Inflammatory macrophage (primary cell): ENCODE data around the gene C2CD4D.
A peak's percentile ranks its signal among the peaks of the same experiment; 100 is the strongest.

Experiments used
- DNase-seq, 2 donors: peaks; one replicate each; pipeline ENCODE4 v3.0.0-alpha.2; 2020 to 2022

C2CD4D gene

DNA sequence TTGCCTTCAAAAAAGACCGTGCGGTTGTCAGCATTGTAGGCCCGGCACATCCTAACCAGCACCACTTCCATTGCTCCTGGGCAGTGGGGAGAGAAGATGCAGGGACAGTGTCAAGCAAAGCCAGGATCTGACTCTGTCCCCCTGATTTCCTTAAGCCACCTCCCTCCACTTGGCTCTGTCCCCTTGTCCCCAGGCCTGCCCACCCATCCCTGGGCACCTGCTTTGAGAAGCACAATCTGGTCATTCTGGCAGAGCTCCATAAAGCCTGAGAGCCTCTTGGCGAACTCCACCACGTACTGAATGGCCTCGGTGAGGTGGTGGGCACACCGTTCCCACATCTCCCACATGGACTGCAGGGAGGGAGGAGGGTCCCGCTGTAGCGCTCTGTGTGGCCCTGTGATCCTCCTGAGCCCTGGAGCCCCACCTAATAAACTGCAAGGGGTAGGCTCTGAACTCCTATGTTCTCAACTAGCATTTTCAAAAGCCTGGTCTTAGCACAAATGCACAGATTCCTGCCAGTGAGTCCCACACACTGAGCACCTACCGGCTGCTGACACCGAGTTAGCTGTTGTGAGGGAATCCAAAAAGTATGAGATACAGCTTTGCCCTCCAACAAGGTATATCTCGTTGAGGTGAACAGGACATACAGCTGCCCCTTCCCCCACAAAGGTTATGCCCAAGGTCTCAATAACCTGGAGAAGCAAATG, 26.2 kb downstream of the C2CD4D start:
- no peak for DNase-seq

DNA sequence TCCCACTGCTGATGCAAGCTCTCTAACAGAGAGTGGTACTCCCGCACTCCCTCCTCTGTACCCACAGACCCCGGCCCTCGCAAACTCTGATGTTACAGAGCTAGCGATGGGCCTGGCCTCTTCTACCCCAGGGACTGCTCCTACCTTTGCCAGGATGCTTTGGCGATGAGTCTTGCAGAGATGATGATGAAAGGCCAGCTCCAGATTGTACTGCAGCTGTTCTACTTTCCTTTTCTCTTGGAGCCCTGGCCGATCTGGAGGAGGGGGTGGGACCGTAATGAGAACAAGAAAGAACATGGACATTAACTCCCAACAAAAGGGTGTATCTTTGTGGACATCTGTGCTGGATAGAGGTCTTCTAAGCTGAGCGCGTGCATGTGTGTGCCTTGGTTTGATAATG, 28.4 kb downstream of the C2CD4D start:
- no peak for DNase-seq

DNA sequence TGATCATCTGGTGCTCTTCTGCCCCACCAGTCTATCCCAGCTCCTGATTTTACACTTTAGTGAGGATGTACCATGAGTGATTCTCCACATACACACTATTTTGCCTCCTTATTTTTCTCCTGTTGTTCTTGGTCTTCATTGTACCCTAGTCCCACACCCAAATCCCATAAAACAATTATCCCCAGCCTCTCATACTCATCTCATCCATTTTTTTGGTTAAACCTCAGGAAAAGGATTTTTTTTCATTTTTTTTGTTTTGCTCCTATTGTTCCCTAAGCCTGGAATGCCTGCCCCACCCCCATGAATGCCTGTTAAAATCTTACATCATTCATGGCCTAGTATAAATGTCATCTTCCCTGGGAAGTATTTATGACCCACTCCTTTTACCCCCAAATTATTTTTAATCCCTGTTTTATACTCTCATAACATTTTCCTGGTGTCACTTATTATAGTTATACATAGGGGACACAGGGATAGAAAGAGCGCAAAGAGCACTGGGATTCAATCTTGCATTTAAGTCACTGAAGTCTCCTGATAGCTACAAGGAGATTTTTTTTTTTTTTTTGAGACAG, 29.5 kb downstream of the C2CD4D start:
- no peak for DNase-seq

DNA sequence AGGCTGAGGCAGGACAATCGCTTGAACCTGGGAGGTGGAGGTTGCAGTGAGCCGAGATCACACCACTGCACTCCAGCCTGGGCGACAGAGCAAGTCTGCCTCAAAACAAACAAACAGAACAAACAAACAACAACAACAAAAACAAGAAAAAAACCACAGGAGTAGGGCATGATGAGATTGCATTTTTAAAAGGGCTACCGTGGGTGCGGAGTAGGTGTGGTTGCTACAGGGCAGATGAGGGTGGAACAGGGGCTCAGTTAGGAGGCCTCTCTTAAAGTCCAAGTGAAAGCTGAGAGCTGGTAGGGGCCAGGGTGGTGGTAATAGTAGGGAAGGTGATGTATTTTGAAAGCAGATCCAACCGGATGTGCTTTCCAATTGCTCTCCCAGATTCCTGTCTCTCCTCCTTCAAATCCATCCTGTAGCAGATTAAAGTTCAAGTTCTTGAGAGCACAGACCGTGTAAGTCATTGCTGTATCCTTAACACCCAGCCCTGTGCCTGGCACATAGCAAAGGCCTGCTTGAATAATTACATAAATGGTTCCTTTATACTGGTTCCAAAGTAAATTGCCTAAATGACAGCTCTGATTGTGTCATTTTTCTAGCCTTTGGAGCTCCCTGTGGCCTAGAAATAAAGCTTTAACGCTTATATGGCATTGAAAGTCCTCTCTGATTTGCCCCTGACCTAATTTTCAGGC, 30.2 kb downstream of the C2CD4D start:
- DNase-seq = peak in 1 of 2 donors; percentile 22

DNA sequence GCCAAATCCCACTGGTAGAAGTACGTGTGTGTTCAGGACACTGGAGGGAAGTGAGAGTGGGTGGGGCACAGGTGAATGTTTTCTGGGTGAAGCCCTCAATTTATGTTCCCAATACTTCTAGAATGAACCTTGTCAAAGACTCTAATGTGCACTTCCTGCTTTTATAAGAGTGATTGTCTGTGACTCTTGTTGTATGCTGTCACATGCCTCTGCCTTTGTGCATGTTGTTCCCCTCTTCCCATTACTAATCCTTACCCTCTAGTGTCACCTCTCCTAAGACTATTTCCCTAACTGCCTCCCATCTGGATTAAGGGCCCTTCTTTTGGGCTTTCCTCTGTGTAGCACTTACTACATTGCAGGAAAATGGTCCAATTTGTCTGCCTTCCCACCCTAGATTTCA, 31.9 kb downstream of the C2CD4D start:
- DNase-seq = peak; percentile 15 to 31

DNA sequence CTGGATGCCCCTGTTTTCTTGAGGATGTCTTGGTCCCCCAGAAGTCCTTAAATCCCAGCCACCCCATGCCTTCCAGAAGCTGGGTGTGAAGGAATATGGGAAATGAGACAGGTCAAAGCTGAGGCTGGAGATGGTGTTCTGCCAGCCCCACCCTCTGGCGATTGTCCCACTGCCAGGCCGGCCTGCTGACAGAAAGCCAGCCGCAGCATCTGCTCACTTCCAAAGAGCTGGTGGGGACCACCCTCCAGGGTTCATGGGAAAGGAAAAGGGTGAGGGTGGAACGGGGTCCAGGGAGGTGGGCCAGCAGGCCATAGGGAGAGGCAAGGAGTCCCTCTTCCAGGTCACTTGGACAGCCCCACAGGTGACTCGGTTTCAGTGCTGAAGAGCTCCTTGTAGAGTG, 32.5 kb downstream of the C2CD4D start:
- DNase-seq = no peak

DNA sequence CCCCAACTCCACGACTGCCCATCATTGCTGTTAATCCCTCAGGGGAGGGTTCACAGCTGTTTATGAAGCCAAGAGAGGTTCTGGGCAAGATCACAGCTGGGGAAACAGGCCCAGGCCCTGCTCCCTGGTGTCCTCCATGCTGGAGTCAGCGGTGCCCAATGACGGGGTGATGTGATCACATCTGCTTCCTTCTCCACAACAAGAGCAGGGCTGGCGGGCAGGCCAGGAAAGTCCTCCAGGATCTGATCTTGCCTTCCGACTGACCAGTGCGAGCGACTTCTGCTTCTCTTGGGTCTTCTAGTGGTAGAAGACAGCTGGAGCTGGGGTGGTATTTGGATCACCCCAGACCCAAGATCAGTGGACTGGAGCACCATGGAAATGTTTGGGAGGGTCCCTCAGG, 33.5 kb downstream of the C2CD4D start:
- no peak for DNase-seq

DNA sequence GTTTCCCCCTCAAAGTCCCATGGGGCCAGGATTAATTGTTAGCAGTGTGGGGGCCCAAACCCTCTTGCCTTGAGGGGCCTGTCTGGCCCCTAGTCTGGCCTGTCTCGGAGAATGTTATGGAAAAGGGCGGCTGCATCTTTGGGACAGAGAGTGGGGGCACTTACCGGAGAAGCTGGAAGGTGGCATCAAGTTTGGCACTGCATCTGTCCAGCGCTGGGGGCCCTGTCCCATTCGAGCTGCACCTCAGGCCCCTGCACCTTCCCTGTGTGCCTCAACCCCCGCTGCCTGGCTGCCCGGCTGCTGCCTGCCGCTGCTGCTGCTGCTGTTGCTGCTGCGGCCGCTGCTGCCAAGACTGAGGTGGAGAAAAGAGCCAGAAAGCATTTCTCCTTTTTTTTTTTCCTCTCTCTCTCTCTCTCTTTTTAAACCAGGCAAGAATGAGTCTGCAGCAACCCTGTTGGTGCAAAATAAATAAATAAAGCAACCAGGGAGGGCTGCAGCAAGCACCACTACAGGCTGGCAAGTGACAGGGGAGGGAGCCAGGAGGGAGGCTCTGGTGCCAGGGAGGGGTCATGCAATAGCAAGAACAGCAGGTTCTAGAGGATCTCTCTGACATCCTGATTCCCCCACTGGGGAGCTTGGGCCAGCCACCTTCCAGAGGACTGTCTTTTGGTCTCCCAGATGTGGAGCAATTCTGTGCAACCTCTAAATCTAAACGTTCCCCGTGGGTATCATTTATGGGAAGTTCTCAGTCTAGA, 34.4 kb downstream of the C2CD4D start, which contains the start of gene LINGO4:
Gene LINGO4, minus strand, starts transcription at position 354 of the 755 bp plus-strand sequence. CDS start 2,715 bp downstream, outside the sequence.
- DNase-seq = no peak

DNA sequence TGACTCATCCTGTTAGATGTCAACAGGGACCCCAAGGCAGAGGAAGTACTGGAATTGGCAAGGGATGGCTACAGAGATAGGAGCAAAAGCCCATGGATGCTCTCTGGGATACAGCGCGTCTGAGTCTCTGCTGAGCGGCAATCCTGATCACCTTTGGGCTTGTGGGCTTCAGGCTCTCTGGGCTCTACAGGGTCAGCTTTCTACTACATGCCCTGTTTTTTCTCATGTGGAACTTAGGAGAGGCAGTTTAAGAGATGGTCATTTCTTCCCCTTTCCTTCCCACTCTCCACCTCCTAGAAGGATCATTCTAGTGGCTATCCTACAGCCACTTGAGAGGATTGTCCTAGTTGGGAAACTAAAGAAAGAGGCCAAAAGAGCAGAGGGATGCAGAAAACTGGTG, 35.7 kb downstream of the C2CD4D start:
- DNase-seq = no peak

DNA sequence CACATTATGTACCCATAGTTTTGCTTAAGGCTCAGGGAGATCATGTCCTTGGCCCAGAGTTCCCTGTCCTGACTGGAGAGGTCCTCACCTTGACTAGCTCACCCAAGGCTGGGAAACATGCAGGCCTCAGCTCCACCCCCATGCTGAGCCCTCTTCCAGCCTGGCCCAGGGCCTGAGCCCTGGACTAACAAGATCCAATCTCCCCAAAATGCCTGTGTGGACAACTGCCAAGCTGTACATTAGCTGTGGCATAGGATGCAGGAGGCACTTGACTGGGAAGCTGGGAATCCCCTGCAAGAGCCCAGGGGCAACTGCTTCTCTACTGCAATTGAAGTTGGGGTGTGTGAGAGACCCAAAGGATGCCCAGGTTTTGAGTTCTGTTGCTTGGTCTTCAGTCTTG, 36.5 kb downstream of the C2CD4D start:
- no peak for DNase-seq

DNA sequence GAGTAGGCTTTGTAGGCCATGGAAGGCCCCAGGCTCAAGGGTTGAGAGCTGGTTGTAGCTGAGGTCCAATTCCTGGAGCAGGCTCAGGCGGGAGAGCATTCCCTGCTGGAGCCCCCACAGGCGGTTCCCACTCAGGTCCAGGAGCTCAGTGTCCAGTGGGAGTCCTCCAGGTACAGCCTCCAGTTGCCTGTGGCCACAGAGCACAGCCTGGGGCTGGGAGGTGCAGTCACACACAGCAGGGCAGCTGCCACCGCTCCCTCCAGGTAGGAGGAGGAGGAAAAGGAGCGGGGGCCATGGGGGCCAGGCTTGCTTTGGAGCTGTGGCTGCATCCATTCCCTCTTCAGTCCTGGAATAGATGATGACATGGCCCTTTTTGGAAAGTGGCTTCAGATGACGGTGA, 37.2 kb downstream of the C2CD4D start:
- DNase-seq = no peak

DNA sequence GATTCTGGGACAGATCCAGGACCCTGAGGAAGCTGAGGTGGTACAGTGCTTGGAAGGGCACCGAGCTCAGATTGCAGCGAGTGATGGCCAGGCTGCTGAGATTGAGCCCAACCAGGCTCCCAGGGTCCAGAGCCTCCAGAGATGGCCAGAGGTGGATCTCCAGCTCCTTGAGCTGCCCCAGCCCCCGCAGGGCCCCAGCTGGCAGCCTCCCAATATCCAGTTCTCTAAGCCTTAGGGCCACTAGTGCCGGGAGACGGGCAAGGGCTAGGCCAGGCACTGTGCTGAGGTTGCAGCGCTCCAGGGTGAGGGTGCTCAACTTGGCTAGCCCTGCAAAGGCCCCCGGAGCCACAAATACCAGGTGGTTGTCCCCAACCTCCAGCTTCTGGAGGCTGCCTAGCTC, 37.8 kb downstream of the C2CD4D start:
- no peak for DNase-seq

DNA sequence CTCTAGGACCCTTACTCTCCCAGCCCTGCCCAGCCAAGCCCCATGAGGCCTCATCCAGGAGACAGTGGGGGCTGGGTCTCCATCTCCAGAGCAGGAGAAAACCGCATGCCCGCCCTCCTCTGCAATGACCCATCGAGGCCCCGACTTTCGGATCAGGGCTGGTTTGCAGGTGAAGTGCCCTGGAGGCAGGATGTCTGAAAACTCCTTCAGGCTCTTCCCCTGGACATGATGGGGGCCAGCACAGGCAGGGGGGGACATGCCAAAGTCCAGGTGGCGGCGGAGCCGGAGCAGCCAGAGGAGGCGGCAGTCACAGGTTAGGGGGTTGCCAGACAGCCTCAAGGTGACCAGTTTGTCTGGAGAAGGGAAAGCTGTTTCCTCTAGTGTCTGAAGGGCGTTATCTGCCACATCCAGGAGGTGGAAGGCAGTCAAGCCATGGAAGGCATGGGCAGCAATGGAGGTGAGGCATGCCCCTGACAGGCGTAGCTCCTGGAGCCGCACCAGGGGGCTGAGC, 38.3 kb downstream of the C2CD4D start:
- DNase-seq = no peak

DNA sequence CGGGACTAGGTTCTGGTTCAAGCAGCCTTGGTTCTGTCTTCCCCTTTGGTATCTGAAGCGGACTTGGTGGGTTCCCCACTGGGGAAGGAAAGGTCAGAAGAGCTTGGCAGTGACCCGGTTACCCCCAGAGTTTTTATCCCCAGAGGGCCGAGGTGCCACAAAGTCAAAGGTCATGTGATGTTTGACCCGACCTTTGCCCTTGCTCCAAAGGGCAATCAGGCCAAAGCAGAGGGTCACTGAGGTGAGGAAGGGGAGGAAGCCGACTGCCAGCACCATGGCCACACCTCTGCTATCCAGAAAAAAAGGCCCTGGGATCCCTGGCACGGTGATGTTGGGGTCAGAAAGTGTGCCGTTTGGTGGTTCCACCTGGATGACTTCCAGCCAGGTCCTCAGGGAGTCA, 38.8 kb downstream of the C2CD4D start:
- DNase-seq = no peak

DNA sequence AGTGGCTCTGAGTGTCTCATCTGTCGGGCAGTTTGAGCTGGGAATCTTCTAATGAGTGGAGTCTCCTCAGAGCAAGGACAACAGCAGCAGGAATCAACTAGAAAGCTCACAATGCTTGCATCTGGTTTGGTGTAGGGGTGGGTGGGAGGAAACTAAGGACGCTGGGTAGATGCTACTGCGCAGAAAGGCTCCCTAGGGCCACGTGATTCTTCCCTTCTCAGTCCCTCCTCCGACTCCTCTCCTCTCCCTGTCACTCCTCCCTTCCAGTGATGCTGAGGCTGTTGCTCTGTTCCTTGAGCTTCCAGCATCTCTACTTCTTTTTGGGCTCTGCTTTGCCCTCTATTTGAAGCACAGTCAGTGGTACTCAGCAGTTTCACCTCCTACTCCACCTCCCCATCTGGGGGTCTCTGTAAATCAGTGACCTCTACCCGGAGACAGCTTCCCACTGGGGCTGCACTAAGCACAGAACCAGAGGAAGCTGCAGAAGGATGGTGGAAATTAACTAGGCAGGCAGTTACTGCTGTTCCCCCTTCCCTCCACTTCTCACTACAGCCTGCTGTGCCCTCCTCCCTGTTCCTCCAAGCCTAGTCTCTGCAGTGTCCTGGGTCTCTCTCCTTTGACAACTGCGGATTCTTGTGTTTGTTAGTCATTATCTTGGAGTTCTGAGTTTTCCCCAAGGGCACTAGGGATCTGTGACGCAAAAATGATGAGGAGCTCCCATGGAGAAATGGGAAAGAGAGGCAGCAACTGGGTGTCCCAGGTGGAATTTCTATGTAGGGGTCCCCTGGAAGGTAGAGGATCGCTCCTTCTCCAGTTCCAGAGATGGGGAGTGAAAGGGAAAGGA, 40.2 kb downstream of the C2CD4D start:
- DNase-seq = no peak

DNA sequence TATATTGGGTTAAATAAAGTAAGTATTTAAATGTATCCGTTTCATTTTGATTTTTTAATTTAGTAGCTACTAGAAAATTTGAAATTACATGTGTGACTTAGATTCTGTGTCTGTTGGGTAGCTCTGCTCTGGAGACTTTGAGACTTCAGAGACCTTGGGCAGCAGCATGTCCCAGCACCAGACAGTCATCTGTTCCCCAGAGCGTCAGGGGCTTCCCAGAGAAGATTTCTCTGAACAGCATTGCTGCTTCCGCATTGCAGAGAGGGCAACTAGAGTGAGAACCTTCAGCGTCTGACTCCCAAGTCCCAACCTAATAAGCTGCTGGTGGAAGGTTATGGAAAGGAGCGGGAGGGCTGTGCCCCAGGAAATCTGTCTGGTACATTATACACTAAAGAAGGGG, 41.0 kb downstream of the C2CD4D start:
- no peak for DNase-seq

DNA sequence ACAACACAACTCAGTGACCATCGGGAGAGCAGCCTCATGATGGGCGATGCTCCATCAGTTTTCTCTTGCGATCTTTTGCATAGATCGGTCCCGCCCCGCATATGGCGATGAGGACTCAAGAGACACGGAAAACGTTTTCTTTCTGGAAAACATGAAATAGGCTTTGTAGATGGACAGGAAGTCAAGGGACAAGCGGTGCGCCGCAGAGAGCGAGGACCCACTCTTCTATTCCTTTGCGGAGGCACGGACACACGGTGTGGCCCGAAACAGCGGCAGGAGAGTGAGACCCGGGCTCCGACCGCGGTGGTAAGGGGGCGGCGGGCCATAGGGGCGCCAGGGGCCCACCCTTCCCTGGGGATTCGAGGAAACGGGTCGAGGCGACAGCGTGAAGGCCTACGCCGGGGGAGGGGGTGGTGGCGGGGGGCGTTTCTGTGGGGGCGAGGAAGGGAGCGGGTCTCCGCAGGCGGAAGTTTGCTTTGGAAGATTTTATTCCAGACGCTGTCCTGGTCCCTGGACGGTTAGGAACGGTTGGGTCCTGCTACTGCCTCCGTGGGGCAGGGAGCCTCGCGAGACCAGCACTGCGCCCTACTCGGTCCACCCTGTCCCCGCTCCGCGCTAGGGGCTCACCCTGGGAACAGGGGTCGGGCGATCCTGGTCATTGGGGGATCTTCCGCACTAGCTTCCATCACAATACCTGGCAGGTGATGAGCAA, 48.5 kb downstream of the C2CD4D start:
- DNase-seq = peak in 1 of 2 donors; percentile 17

DNA sequence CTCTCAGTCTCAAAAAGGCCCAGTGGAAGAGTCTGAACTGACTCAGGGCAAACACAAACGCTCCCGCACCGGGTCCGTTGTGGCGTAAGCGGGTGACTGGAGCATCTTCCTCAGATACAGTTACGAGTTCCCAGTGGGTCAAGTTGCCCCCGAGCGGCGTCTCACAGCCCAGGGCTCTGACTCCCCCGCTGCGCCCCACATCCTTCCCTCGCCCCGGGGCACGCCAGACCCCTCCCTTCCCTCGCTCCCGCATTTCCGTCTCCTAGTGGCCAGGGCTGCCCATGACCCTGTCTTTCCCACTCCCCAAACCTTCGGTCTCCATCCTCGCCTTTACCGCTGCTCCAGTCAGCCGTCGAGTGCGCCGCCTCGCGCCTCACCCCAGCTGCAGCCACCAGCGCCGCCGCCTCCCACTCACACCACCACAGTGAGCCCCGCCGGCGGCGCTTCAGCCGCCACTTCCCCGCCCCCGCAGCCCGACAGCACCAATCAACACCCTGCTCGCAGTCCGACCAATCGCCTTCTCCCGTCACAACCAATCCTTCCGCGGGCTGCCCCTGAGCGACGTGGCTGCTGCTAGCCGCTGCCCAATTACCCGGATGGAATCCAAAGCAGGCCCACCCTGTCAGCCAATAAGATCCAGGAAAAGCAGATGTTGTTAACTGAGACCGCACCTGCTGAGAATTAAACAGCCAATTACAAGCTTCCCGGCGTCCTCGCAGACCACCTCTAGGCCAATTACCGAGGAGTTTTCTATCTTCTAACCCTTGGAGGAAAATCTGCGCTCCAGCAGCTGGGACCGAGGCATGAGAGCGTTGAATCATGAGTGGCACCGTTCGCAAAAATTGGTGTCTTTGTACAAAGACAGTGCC, 49.3 kb downstream of the C2CD4D start, which contains the start of gene TDRKH:
Gene TDRKH, minus strand, starts transcription at position 430 of the 869 bp plus-strand sequence. CDS start 7,478 bp downstream, outside the sequence.
- peak; percentile 99 for DNase-seq
